Neural progenitor cell (in vitro differentiated cells): Measurements from ENCODE around the gene GNB5. TPM values are rescaled to one million over a fixed set of nuclear protein-coding genes. Genes with fewer than 3 reads are reported as not detected.

Experiments used
- DNase-seq: peaks from one replicate; pipeline ENCODE4 v3.0.0-alpha.2; 2016; ENCODE audit warnings: low spot score
- H2AFZ ChIP-seq: fragments of 200-600 bp; sonication (generic); replicated peaks from 2 replicates; pipeline ENCODE4 v1.6.1; 2016; ENCODE audit warnings: antibody characterized with exemption
- H3F3A ChIP-seq: fragments of 200-600 bp; sonication (generic); 2 replicates; pipeline ENCODE4 v1.6.1; 2016; ENCODE audit warnings: antibody characterized with exemption, low read depth
- H3K27ac ChIP-seq: fragments of 200-600 bp; sonication (generic); 2 replicates; pipeline ENCODE4 v1.5.1; 2016; ENCODE audit warnings: mild to moderate bottlenecking
- H3K27me3 ChIP-seq: fragments of 200-600 bp; sonication (generic); 2 replicates; pipeline ENCODE4 v1.6.1; 2016; ENCODE audit warnings: mild to moderate bottlenecking, moderate library complexity
- H3K36me3 ChIP-seq: fragments of 200-600 bp; sonication (generic); 2 replicates; pipeline ENCODE4 v1.5.1; 2016
- H3K4me1 ChIP-seq: fragments of 200-600 bp; sonication (generic); 2 replicates; pipeline ENCODE4 v1.6.1; 2016; ENCODE audit warnings: mixed run types
- H3K4me2 ChIP-seq: fragments of 200-600 bp; sonication (generic); 2 replicates; pipeline ENCODE4 v1.6.1; 2016
- H3K4me3 ChIP-seq: fragments of 200-600 bp; sonication (generic); 2 replicates; pipeline ENCODE4 v1.5.1; 2016
- H3K79me2 ChIP-seq: fragments of 200-600 bp; sonication (generic); 2 replicates; pipeline ENCODE4 v1.6.1; 2016; ENCODE audit warnings: low read depth
- H3K9ac ChIP-seq: fragments of 200-600 bp; sonication (generic); 2 replicates; pipeline ENCODE4 v1.6.1; 2016
- H3K9me3 ChIP-seq: fragments of 200-600 bp; sonication (generic); 2 replicates; pipeline ENCODE4 v1.5.1; 2016; ENCODE audit warnings: low read depth
- H4K20me1 ChIP-seq: fragments of 200-600 bp; sonication (generic); 2 replicates; pipeline ENCODE4 v1.6.1; 2016; ENCODE audit warnings: low read depth
- H3K27ac Mint-ChIP-seq: 3 replicates; pipeline ENCODE4 v1.8.0; 2021; ENCODE audit warnings: mixed read lengths
- H3K27me3 Mint-ChIP-seq: 2 replicates; pipeline ENCODE4 v1.8.0; 2022; ENCODE audit warnings: low read depth, mild to moderate bottlenecking, inconsistent platforms, moderate library complexity, mixed read lengths; ENCODE audit not compliant: insufficient read depth
- H3K36me3 Mint-ChIP-seq: 3 replicates; pipeline ENCODE4 v1.8.0; 2021; ENCODE audit warnings: mixed read lengths
- H3K4me1 Mint-ChIP-seq: 3 replicates; pipeline ENCODE4 v1.8.0; 2021; ENCODE audit warnings: mixed read lengths
- H3K4me3 Mint-ChIP-seq: 3 replicates; pipeline ENCODE4 v1.8.0; 2021; ENCODE audit warnings: mild to moderate bottlenecking, moderate library complexity, mixed read lengths
- H3K9me3 Mint-ChIP-seq: 3 replicates; pipeline ENCODE4 v1.8.0; 2020; ENCODE audit warnings: mixed read lengths
- EZH2 ChIP-seq: fragments of 200-600 bp; sonication (generic); IDR thresholded peaks from 2 replicates; pipeline ENCODE4 v1.6.1; 2017; ENCODE audit warnings: antibody characterized with exemption, mild to moderate bottlenecking, moderate library complexity
- EZH2phosphoT487 ChIP-seq: fragments of 200-600 bp; sonication (generic); IDR thresholded peaks from 2 replicates; pipeline ENCODE4 v1.6.1; 2017; ENCODE audit warnings: antibody characterized with exemption
- small RNA-seq: library from RNA; depleted of rRNA; stranded (forward); fragments of <200 nt; gene quantifications from one replicate; pipeline ENCODE3, GENCODE V24; 2015
- total RNA-seq: library from RNA; depleted of rRNA; stranded (reverse); fragments of >200 nt; gene quantifications from 2 replicates; pipeline ENCODE4 v1.2.3, GENCODE V29; 2015; ENCODE audit warnings: low replicate concordance
- TF ChIP-seq, protein P1 (sequence below): fragments of 200-600 bp; sonication (generic); IDR thresholded peaks from 2 replicates; pipeline ENCODE4 v1.5.1; 2017; ENCODE audit warnings: antibody characterized with exemption, mild to moderate bottlenecking

The GNB5 gene
- total RNA-seq, 1 donor from 2014 or later, result 36.0 TPM

DNA sequence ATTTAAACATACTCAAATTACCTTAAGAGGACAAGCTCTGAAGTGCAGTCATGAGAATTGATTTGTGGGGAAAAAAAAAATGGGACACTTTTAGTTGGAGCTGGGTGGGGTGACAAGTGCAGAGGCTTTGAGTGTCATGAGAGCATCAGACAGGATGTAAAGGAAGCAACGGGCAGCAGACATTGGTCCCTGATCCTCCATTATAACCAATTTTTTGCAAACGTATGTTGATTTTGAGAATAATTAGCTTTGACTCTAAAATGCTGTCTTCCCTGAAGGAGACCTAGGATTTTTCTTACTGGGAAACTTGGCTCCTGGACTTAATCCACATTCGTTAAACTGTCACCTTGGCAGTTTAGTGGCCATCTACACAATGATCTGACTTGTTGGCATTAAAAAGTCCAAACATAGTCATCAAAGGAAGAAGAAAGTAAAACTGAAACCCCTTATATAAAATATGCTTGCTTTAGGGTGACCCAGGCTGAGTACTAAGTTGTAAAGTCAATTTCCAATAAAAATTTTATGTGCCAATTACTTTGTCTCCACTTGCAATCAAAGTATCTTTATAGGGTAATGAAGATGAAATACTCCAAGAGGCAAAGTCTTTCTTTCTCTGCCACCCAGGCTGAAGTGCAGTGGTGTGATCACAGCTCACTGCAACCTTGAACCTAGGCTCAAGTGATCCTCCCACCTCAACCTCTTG lies 124.2 kb downstream of the GNB5 start:
- DNase-seq, result no peak
- peaks cover 22% of the 10 kb centered on the region for H3K36me3 Mint-ChIP-seq
- Histone ChIP-seq H3K4me1 (no peaks in the 10 kb centered on the region), H3K4me2 (no peak overlapping the region), H3K27me3 (no peaks in the 10 kb centered on the region), H3K27ac (no peak overlapping the region), H4K20me1 (peaks cover 3% of the 10 kb centered on the region), H3K4me3 (no peak overlapping the region), H3K79me2 (no peaks in the 10 kb centered on the region), H3K9ac (no peak overlapping the region), H3K9me3 (no peaks in the 10 kb centered on the region), H3F3A (peaks cover 13% of the 10 kb centered on the region), H3K36me3 (no peaks in the 10 kb centered on the region), H2AFZ (no peak overlapping the region)
- H3K9me3 Mint-ChIP-seq, result no peaks in the 10 kb centered on the region
- no peak for TF ChIP-seq EZH2phosphoT487
- TF ChIP-seq, protein P1, sequence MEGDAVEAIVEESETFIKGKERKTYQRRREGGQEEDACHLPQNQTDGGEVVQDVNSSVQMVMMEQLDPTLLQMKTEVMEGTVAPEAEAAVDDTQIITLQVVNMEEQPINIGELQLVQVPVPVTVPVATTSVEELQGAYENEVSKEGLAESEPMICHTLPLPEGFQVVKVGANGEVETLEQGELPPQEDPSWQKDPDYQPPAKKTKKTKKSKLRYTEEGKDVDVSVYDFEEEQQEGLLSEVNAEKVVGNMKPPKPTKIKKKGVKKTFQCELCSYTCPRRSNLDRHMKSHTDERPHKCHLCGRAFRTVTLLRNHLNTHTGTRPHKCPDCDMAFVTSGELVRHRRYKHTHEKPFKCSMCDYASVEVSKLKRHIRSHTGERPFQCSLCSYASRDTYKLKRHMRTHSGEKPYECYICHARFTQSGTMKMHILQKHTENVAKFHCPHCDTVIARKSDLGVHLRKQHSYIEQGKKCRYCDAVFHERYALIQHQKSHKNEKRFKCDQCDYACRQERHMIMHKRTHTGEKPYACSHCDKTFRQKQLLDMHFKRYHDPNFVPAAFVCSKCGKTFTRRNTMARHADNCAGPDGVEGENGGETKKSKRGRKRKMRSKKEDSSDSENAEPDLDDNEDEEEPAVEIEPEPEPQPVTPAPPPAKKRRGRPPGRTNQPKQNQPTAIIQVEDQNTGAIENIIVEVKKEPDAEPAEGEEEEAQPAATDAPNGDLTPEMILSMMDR, result no peak
- TF ChIP-seq EZH2, result no peak
- H3K4me1 Mint-ChIP-seq, result no peaks in the 10 kb centered on the region
- H3K27ac Mint-ChIP-seq, result peak overlapping the region; percentile 39
- no peaks in the 10 kb centered on the region for H3K27me3 Mint-ChIP-seq
- H3K4me3 Mint-ChIP-seq, result no peak overlapping the region

Small RNA genes lying within 50 kb of the gene (small RNA-seq; reads per million reads assigned to genes)
- gene RF00019, result not detected

Other genes with a start within 250 kb of the GNB5 start
- gene LEO1, start 219.6 kb downstream of the GNB5 start, total RNA-seq, result 26.6 and 43.9 TPM in 2 replicates
- gene MAPK6, start 172.2 kb downstream of the GNB5 start, total RNA-seq, result 90.8 and 128 TPM in 2 replicates
- gene BCL2L10, start 78.6 kb downstream of the GNB5 start, total RNA-seq, result 0.22 and 0.31 TPM in 2 replicates
- gene MYO5C, start 104.4 kb upstream of the GNB5 start, total RNA-seq, result 22.3 and 24.1 TPM in 2 replicates